Loucy (cell line): ENCODE measurements around the gene UNC13C.

Experiments used
- EZH2phosphoT487 ChIP-seq: fragments of 200-600 bp; IDR thresholded peaks from 2 replicates; pipeline ENCODE4 v1.6.1; 2018; ENCODE audit warnings: antibody characterized with exemption, mild to moderate bottlenecking, moderate library complexity, borderline replicate concordance
- TF ChIP-seq, protein P1 (sequence below): fragments of 200-600 bp; sonication (generic); conservative IDR thresholded peaks from 2 replicates; pipeline ENCODE4 v1.5.1; 2014; ENCODE audit warnings: mild to moderate bottlenecking, antibody characterized with exemption, low read length

- TF ChIP-seq, protein P1, sequence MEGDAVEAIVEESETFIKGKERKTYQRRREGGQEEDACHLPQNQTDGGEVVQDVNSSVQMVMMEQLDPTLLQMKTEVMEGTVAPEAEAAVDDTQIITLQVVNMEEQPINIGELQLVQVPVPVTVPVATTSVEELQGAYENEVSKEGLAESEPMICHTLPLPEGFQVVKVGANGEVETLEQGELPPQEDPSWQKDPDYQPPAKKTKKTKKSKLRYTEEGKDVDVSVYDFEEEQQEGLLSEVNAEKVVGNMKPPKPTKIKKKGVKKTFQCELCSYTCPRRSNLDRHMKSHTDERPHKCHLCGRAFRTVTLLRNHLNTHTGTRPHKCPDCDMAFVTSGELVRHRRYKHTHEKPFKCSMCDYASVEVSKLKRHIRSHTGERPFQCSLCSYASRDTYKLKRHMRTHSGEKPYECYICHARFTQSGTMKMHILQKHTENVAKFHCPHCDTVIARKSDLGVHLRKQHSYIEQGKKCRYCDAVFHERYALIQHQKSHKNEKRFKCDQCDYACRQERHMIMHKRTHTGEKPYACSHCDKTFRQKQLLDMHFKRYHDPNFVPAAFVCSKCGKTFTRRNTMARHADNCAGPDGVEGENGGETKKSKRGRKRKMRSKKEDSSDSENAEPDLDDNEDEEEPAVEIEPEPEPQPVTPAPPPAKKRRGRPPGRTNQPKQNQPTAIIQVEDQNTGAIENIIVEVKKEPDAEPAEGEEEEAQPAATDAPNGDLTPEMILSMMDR, result no peak
- no peak for TF ChIP-seq EZH2phosphoT487
These were observed 149.3 kb downstream of the UNC13C start for GRCh38 chr15:54127574-54127973.
